WTC11 (cell line): Measurements from ENCODE around the gene LRRIQ4. TPM values are rescaled to one million over a fixed set of nuclear protein-coding genes. Genes with fewer than 3 reads are reported as not detected.

Experiments
- CBFB ChIP-seq: sonication (generic); formaldehyde crosslinking; IDR thresholded peaks from 2 replicates; pipeline ENCODE4 v1.8.1; 2022; ENCODE audit warnings: mild to moderate bottlenecking, low read depth, missing genetic modification reagents
- CREB1 ChIP-seq: sonication (generic); formaldehyde crosslinking; IDR thresholded peaks from 2 replicates; pipeline ENCODE4 v1.8.0; 2023; ENCODE audit warnings: mild to moderate bottlenecking, missing genetic modification reagents
- CREM ChIP-seq: sonication (generic); formaldehyde crosslinking; IDR thresholded peaks from 2 replicates; pipeline ENCODE4 v1.8.1; 2022; ENCODE audit warnings: mild to moderate bottlenecking, missing genetic modification reagents, moderate library complexity
- FOXK1 ChIP-seq: sonication (generic); formaldehyde crosslinking; IDR thresholded peaks from 2 replicates; pipeline ENCODE4 v1.8.0; 2022; ENCODE audit warnings: mild to moderate bottlenecking, moderate library complexity, missing genetic modification reagents
- FOXP1 ChIP-seq: sonication (generic); formaldehyde crosslinking; IDR thresholded peaks from 2 replicates; pipeline ENCODE4 v1.8.0; 2022; ENCODE audit warnings: missing genetic modification reagents, mild to moderate bottlenecking, moderate library complexity, borderline replicate concordance
- GTF2I ChIP-seq: fragments of 250-450 bp; sonication (Bioruptor Pico); conservative IDR thresholded peaks from 2 replicates; pipeline ENCODE4 v1.4.0; 2021; ENCODE audit warnings: mild to moderate bottlenecking
- JAZF1 ChIP-seq: fragments of 250-450 bp; sonication (Bioruptor Pico); IDR thresholded peaks from 2 replicates; pipeline ENCODE4 v1.9.0; 2021; ENCODE audit warnings: moderate library complexity, mild to moderate bottlenecking, inconsistent platforms
- MYBL2 ChIP-seq: sonication (generic); formaldehyde crosslinking; IDR thresholded peaks from 2 replicates; pipeline ENCODE4 v1.8.1; 2023; ENCODE audit warnings: mild to moderate bottlenecking, moderate library complexity, missing genetic modification reagents
- NR2C2 ChIP-seq: sonication (generic); formaldehyde crosslinking; IDR thresholded peaks from 2 replicates; pipeline ENCODE4 v1.8.0; 2022; ENCODE audit warnings: mild to moderate bottlenecking, missing genetic modification reagents
- NR3C1 ChIP-seq: sonication (generic); formaldehyde crosslinking; conservative IDR thresholded peaks from 2 replicates; pipeline ENCODE4 v1.8.1; 2023; ENCODE audit warnings: low read depth, mild to moderate bottlenecking, missing genetic modification reagents
- OVOL2 ChIP-seq: fragments of 250-450 bp; sonication (Bioruptor Pico); IDR thresholded peaks from 2 replicates; pipeline ENCODE4 v1.9.0; 2021; ENCODE audit warnings: mild to moderate bottlenecking, borderline replicate concordance
- RORB ChIP-seq: fragments of 250-450 bp; sonication (Bioruptor Pico); IDR thresholded peaks from 2 replicates; pipeline ENCODE4 v1.9.0; 2021; ENCODE audit warnings: mild to moderate bottlenecking
- SMAD3 ChIP-seq: sonication (generic); formaldehyde crosslinking; IDR thresholded peaks from 2 replicates; pipeline ENCODE4 v1.8.0; 2022; ENCODE audit warnings: missing genetic modification reagents, mild to moderate bottlenecking, borderline replicate concordance
- TCF7 ChIP-seq: sonication (generic); formaldehyde crosslinking; IDR thresholded peaks from 2 replicates; pipeline ENCODE4 v1.8.0; 2022; ENCODE audit warnings: mild to moderate bottlenecking, low read depth, missing genetic modification reagents, moderate library complexity
- ZNF263 ChIP-seq: sonication (generic); formaldehyde crosslinking; IDR thresholded peaks from 2 replicates; pipeline ENCODE4 v1.8.1; 2022; ENCODE audit warnings: low read depth, mild to moderate bottlenecking, moderate library complexity, missing genetic modification reagents
- ZNF423 ChIP-seq: fragments of 250-450 bp; sonication (Bioruptor Pico); IDR thresholded peaks from 2 replicates; pipeline ENCODE4 v2.1.2; 2022; ENCODE audit warnings: mild to moderate bottlenecking, moderate library complexity
- total RNA-seq: library from RNA; stranded (reverse); gene quantifications from 3 replicates; pipeline ENCODE4 v1.2.3, GENCODE V29; 2021
- TF ChIP-seq, protein P1 (sequence below): sonication (generic); formaldehyde crosslinking; conservative IDR thresholded peaks from 2 replicates; pipeline ENCODE4 v1.8.1; 2022; ENCODE audit warnings: mild to moderate bottlenecking, missing genetic modification reagents
- TF ChIP-seq, protein P2 (sequence below): sonication (generic); formaldehyde crosslinking; IDR thresholded peaks from 2 replicates; pipeline ENCODE4 v1.8.1; 2022; ENCODE audit warnings: low read depth, missing genetic modification reagents, borderline replicate concordance
- TF ChIP-seq, protein P3 (sequence below): sonication (generic); formaldehyde crosslinking; IDR thresholded peaks from 2 replicates; pipeline ENCODE4 v1.8.1; 2022; ENCODE audit warnings: mild to moderate bottlenecking, missing genetic modification reagents, moderate library complexity, borderline replicate concordance
- TF ChIP-seq, protein P4 (sequence below): fragments of 250-450 bp; sonication (Bioruptor Pico); IDR thresholded peaks from 2 replicates; pipeline ENCODE4 v1.9.0; 2021; ENCODE audit warnings: mild to moderate bottlenecking
- TF ChIP-seq, protein P5 (sequence below): fragments of 200-600 bp; IDR thresholded peaks from 2 replicates; pipeline ENCODE4 v1.8.0; 2022; ENCODE audit warnings: antibody characterized with exemption
- TF ChIP-seq, protein P6 (sequence below): fragments of 250-450 bp; sonication (Bioruptor Pico); IDR thresholded peaks from 2 replicates; pipeline ENCODE4 v1.9.0; 2021; ENCODE audit warnings: moderate library complexity, mild to moderate bottlenecking, inconsistent platforms, borderline replicate concordance

LRRIQ4 gene
- total RNA-seq, 1 experiment from 2014 or later = 0.09 TPM

DNA sequence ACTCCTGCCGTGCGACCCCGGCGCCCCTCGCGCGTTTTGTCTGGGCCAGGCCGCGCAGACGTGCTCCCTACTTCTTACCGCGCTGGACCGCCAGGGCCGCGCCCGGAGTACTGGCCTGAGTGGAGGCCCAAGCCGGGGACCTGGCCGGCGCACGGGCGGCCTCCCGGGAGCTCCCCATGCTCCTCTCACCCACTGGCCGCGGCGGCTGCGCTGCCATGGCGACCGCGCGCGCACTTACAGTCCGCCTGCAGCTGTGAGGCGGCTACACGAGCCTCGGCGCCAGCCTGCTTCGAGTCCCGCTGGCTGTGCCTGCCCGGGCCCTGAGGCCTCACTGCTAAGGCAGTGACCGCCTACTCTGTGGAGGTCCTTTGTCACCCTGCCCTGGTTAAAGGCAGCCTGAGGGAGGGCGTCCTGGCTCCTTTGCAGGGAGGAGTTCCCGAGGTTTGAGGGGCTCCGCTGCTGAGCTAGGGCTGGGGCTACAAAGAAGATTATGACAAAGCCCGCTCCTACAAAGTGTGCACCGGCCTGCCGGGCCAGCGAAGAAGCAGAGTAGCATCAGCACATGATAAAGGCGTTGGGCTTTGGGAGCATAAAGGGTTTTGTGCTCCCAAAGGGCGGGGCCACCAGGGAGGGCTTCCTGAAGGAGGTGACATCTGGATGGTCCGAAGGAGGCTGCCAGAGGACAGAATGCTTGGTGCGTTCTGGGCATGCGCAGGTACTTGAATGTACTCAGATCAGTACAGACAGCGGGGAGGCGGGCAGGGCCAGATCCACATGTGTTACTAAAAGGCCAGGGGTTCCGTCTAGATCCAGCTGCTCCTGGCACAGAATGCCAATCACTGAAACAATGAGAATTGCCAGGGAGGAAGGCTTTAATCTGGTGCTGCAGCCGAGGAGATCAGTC is at the start of gene LRRIQ4, which contains the start of gene LRRC34 (continued):
- TF ChIP-seq, protein P1, sequence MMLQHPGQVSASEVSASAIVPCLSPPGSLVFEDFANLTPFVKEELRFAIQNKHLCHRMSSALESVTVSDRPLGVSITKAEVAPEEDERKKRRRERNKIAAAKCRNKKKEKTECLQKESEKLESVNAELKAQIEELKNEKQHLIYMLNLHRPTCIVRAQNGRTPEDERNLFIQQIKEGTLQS (CRISPR knock-in tag) = no peak
- no peak for TF ChIP-seq JAZF1
- no peak for TF ChIP-seq FOXP1 (CRISPR knock-in tag)
- no peak for TF ChIP-seq NR2C2
- TF ChIP-seq, protein P2, sequence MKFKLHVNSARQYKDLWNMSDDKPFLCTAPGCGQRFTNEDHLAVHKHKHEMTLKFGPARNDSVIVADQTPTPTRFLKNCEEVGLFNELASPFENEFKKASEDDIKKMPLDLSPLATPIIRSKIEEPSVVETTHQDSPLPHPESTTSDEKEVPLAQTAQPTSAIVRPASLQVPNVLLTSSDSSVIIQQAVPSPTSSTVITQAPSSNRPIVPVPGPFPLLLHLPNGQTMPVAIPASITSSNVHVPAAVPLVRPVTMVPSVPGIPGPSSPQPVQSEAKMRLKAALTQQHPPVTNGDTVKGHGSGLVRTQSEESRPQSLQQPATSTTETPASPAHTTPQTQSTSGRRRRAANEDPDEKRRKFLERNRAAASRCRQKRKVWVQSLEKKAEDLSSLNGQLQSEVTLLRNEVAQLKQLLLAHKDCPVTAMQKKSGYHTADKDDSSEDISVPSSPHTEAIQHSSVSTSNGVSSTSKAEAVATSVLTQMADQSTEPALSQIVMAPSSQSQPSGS = no peak
- peak; percentile 65; the same call in 1 of the 2 replicates for TF ChIP-seq ZNF263 (CRISPR knock-in tag)
- TF ChIP-seq TCF7 (CRISPR knock-in tag) = no peak
- no peak for TF ChIP-seq CREM (CRISPR knock-in tag)
- TF ChIP-seq FOXK1 (CRISPR knock-in tag) = peak; percentile 60; the same call in 1 of the 2 replicates
- peak; percentile 53; the same call in 1 of the 2 replicates for TF ChIP-seq GTF2I (CRISPR knock-in tag)
- no peak for TF ChIP-seq OVOL2
- TF ChIP-seq SMAD3 (CRISPR knock-in tag) = peak; percentile 8; the same call in 1 of the 2 replicates
- TF ChIP-seq, protein P3, sequence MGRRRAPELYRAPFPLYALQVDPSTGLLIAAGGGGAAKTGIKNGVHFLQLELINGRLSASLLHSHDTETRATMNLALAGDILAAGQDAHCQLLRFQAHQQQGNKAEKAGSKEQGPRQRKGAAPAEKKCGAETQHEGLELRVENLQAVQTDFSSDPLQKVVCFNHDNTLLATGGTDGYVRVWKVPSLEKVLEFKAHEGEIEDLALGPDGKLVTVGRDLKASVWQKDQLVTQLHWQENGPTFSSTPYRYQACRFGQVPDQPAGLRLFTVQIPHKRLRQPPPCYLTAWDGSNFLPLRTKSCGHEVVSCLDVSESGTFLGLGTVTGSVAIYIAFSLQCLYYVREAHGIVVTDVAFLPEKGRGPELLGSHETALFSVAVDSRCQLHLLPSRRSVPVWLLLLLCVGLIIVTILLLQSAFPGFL (CRISPR knock-in tag) = no peak
- peak; percentile 60; the same call in 1 of the 2 replicates for TF ChIP-seq CBFB (CRISPR knock-in tag)
- no peak for TF ChIP-seq NR3C1
- TF ChIP-seq RORB = no peak
- TF ChIP-seq, protein P4, sequence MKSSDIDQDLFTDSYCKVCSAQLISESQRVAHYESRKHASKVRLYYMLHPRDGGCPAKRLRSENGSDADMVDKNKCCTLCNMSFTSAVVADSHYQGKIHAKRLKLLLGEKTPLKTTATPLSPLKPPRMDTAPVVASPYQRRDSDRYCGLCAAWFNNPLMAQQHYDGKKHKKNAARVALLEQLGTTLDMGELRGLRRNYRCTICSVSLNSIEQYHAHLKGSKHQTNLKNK = no peak
- 0 out of 2 replicates have a peak, but pooled peaks have one; percentile 29 for TF ChIP-seq ZNF423 (CRISPR knock-in tag)
- TF ChIP-seq, protein P5, sequence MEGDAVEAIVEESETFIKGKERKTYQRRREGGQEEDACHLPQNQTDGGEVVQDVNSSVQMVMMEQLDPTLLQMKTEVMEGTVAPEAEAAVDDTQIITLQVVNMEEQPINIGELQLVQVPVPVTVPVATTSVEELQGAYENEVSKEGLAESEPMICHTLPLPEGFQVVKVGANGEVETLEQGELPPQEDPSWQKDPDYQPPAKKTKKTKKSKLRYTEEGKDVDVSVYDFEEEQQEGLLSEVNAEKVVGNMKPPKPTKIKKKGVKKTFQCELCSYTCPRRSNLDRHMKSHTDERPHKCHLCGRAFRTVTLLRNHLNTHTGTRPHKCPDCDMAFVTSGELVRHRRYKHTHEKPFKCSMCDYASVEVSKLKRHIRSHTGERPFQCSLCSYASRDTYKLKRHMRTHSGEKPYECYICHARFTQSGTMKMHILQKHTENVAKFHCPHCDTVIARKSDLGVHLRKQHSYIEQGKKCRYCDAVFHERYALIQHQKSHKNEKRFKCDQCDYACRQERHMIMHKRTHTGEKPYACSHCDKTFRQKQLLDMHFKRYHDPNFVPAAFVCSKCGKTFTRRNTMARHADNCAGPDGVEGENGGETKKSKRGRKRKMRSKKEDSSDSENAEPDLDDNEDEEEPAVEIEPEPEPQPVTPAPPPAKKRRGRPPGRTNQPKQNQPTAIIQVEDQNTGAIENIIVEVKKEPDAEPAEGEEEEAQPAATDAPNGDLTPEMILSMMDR = no peak
- no peak for TF ChIP-seq CREB1
- TF ChIP-seq MYBL2 (CRISPR knock-in tag) = 0 out of 2 replicates have a peak, but pooled peaks have one; percentile 71
- TF ChIP-seq, protein P6, sequence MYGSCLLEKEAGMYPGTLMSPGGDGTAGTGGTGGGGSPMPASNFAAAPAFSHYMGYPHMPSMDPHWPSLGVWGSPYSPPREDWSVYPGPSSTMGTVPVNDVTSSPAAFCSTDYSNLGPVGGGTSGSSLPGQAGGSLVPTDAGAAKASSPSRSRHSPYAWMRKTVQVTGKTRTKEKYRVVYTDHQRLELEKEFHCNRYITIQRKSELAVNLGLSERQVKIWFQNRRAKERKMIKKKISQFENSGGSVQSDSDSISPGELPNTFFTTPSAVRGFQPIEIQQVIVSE (CRISPR knock-in tag) = no peak
